Suprapubic skin (tissue), 4 donors: ENCODE measurements around the gene EPG5. TPM values are rescaled to one million over a fixed set of nuclear protein-coding genes. Genes with fewer than 3 reads are reported as not detected.

ENCODE experiments used
- DNase-seq, 2 donors: peaks; one replicate each; pipeline ENCODE4 v3.0.0-alpha.2; 2019; ENCODE audit warnings: low spot score in 2 of 2
- H3K27ac ChIP-seq: fragments of 200-600 bp; sonication (generic); one replicate; pipeline ENCODE4 v1.5.1; 2019
- H3K27me3 ChIP-seq: fragments of 200-600 bp; sonication (generic); one replicate; pipeline ENCODE4 v1.5.1; 2019
- H3K36me3 ChIP-seq: fragments of 200-600 bp; sonication (generic); one replicate; pipeline ENCODE4 v1.5.1; 2019
- H3K4me1 ChIP-seq: fragments of 200-600 bp; sonication (generic); one replicate; pipeline ENCODE4 v1.5.1; 2019
- H3K4me3 ChIP-seq: fragments of 200-600 bp; sonication (generic); one replicate; pipeline ENCODE4 v1.5.1; 2019; ENCODE audit warnings: mild to moderate bottlenecking
- H3K9me3 ChIP-seq: fragments of 200-600 bp; sonication (generic); one replicate; pipeline ENCODE4 v1.5.1; 2019
- CTCF ChIP-seq, 2 donors: fragments of 200-600 bp in 1 of 2; fragments of 450-650 bp in 1 of 2; sonication (generic) in 1 of 2; IDR thresholded peaks; one replicate each; pipeline ENCODE4 v1.5.1; 2016 to 2019; ENCODE audit warnings: antibody characterized with exemption in 2 of 2, mild to moderate bottlenecking in 1 of 2, moderate library complexity in 1 of 2
- EP300 ChIP-seq: sonication (generic); formaldehyde crosslinking; IDR thresholded peaks from one replicate; pipeline ENCODE4 v1.6.1; 2017; ENCODE audit warnings: antibody characterized with exemption
- POLR2A ChIP-seq, 2 donors: fragments of 450-650 bp; IDR thresholded peaks; one replicate each; pipeline ENCODE4 v1.6.1; 2017; ENCODE audit warnings: antibody characterized with exemption in 2 of 2, mild to moderate bottlenecking in 2 of 2, moderate library complexity in 2 of 2
- POLR2AphosphoS5 ChIP-seq, 3 donors: sonication (generic); formaldehyde crosslinking; IDR thresholded peaks; one replicate each; pipeline ENCODE4 v1.6.1; 2017; ENCODE audit warnings: antibody characterized with exemption in 3 of 3
- WGBS: methylation state at CpG from one replicate; pipeline ENCODE4 v1.1.5; 2018; 5-methylcytosine and 5-hydroxymethylcytosine counted together
- total RNA-seq, 4 donors: library from RNA; depleted of rRNA; stranded (reverse); fragments of >200 nt; gene quantifications; one replicate each; pipeline ENCODE4 v1.1.0, GENCODE V29; 2016

EPG5 gene
- total RNA-seq, 4 donors from 2014 or later: 31.5 to 107 (median 53.5) TPM

GRCh38 chr18:45841060-45841764, 125.9 kb downstream of the EPG5 start:
- no peaks in the 10 kb centered on the region for H3K9me3 ChIP-seq
- peaks cover 27% of the 10 kb centered on the region for H3K27me3 ChIP-seq
- H3K27ac ChIP-seq: no peak overlapping the region
- no peak for DNase-seq
- H3K4me3 ChIP-seq: no peak overlapping the region
- peaks cover 25% of the 10 kb centered on the region for H3K4me1 ChIP-seq
- WGBS: 71% methylated on average over 17 of the region's 17 CpGs
- no peak for TF ChIP-seq POLR2A (IDR thresholded peaks at IDR 0.05)
- no peak for TF ChIP-seq EP300
- no peak for TF ChIP-seq CTCF (IDR thresholded peaks at IDR 0.05)
- TF ChIP-seq POLR2AphosphoS5 (IDR thresholded peaks at IDR 0.05): no peak
- H3K36me3 ChIP-seq: no peaks in the 10 kb centered on the region

- H3K36me3 ChIP-seq: no peaks in the 10 kb centered on the region
- H3K27ac ChIP-seq: no peak overlapping the region
- peaks cover 27% of the 10 kb centered on the region for H3K27me3 ChIP-seq
- H3K9me3 ChIP-seq: no peaks in the 10 kb centered on the region
- WGBS: 60% methylated on average over 13 of the region's 13 CpGs
- TF ChIP-seq POLR2AphosphoS5 (IDR thresholded peaks at IDR 0.05) (no peak), EP300 (no peak), POLR2A (IDR thresholded peaks at IDR 0.05) (no peak), CTCF (IDR thresholded peaks at IDR 0.05) (peak in 1 of 2 donors; percentile 50)
- H3K4me3 ChIP-seq: no peak overlapping the region
- DNase-seq: no peak
- H3K4me1 ChIP-seq: peaks cover 25% of the 10 kb centered on the region
These were observed 127.4 kb downstream of the EPG5 start for GRCh38 chr18:45839414-45840395.

- Histone ChIP-seq H3K27me3 (peaks cover 27% of the 10 kb centered on the region), H3K4me3 (peak overlapping the region; percentile 47)
These were observed 128.6 kb downstream of the EPG5 start for GRCh38 chr18:45838302-45839070.

GRCh38 chr18:45837283-45838070, 129.7 kb downstream of the EPG5 start:
- Histone ChIP-seq H3K4me3 (peak overlapping the region; percentile 47), H3K9me3 (no peaks in the 10 kb centered on the region), H3K36me3 (no peaks in the 10 kb centered on the region), H3K27me3 (peaks cover 27% of the 10 kb centered on the region), H3K27ac (peak overlapping the region; percentile 25), H3K4me1 (peaks cover 25% of the 10 kb centered on the region)
- 9% methylated on average over 43 of the region's 84 CpGs for WGBS
- no peak for DNase-seq
- TF ChIP-seq CTCF (IDR thresholded peaks at IDR 0.05) (peak in 1 of 2 donors; percentile 32), EP300 (no peak)

More at GRCh38 chr18:45838302-45839070, 128.6 kb downstream of the EPG5 start:
- peaks cover 25% of the 10 kb centered on the region for H3K4me1 ChIP-seq
- no peaks in the 10 kb centered on the region for H3K9me3 ChIP-seq
- no peaks in the 10 kb centered on the region for H3K36me3 ChIP-seq
- H3K27ac ChIP-seq: no peak overlapping the region
- 13% methylated on average over 4 of the region's 53 CpGs for WGBS
- DNase-seq: no peak
- TF ChIP-seq POLR2A (IDR thresholded peaks at IDR 0.05) (no peak), POLR2AphosphoS5 (IDR thresholded peaks at IDR 0.05) (no peak), EP300 (no peak), CTCF (IDR thresholded peaks at IDR 0.05) (no peak)
